Aorta (tissue), 5 donors: ENCODE data around the gene CCDC14. TPM values are rescaled to one million over a fixed set of nuclear protein-coding genes. Genes with fewer than 3 reads are reported as not detected.
"Not testable (repeated sequence)": the region's sequence is repeated elsewhere in the genome, so short reads cannot be mapped to it uniquely, and the experiment has no call there.

Experiments
- ATAC-seq: fragments of 200-7000 bp; cut with Tn5 transposase; one replicate; pipeline ENCODE4 v1.9.1; 2022; ENCODE audit warnings: moderate library complexity; ENCODE audit not compliant: low FRiP score
- DNase-seq, 2 donors: peaks; one replicate each; pipeline ENCODE4 v3.0.0-alpha.2; 2020
- H3K27ac ChIP-seq, 2 donors: one replicate each; pipeline ENCODE4 v1.5.1; 2013; ENCODE audit warnings: low read length in 2 of 2, mild to moderate bottlenecking in 2 of 2, moderate library complexity in 2 of 2, control low read depth in 1 of 2, inconsistent platforms in 1 of 2, low read depth in 1 of 2
- H3K27me3 ChIP-seq, 2 donors: one replicate each; pipeline ENCODE4 v1.6.1; 2013; ENCODE audit warnings: control low read depth in 1 of 2, low read length in 1 of 2, mild to moderate bottlenecking in 1 of 2, moderate library complexity in 1 of 2; ENCODE audit not compliant: insufficient read depth in 2 of 2, control insufficient read depth in 1 of 2
- H3K36me3 ChIP-seq, 2 donors: one replicate each; pipeline ENCODE4 v1.6.1; 2013; ENCODE audit warnings: control low read depth in 1 of 2, low read length in 1 of 2, mild to moderate bottlenecking in 1 of 2; ENCODE audit not compliant: insufficient read depth in 2 of 2, control insufficient read depth in 1 of 2
- H3K4me1 ChIP-seq, 2 donors: one replicate each; pipeline ENCODE4 v1.6.1; 2013; ENCODE audit warnings: low read length in 2 of 2, control low read depth in 1 of 2, mild to moderate bottlenecking in 1 of 2, moderate library complexity in 1 of 2; ENCODE audit not compliant: insufficient read depth in 2 of 2, control insufficient read depth in 1 of 2
- H3K4me3 ChIP-seq, 2 donors: one replicate each; pipeline ENCODE4 v1.5.1; 2013; ENCODE audit warnings: low read length in 2 of 2, control low read depth in 1 of 2, mild to moderate bottlenecking in 1 of 2
- H3K9me3 ChIP-seq: one replicate; pipeline ENCODE4 v1.6.1; 2013; ENCODE audit warnings: mild to moderate bottlenecking, low read length; ENCODE audit not compliant: control insufficient read depth
- WGBS, 2 donors: extraction: QIAGEN DNeasy Blood & Tissue Kit; methylation state at CpG; one replicate each; pipeline ENCODE4 v1.1.7; 2013; 5-methylcytosine and 5-hydroxymethylcytosine counted together
- intact Hi-C, 2 donors: fragments of 100-400 bp; cut with DNase I; formaldehyde crosslinking; loops; one replicate each; pipeline versions ENCODE4 v1.14.2 to v1.15.0; 2022
- polyA plus RNA-seq, 2 donors: library from polyadenylated mRNA; stranded (reverse); fragments of 200-250 nt; gene quantifications; one replicate each; pipeline ENCODE4 v1.2.3, GENCODE V29; 2013
- total RNA-seq, 2 donors: library from RNA; stranded (reverse); fragmentation: NEBNext Ultra II Directional; extraction: Animal tissue kit (Norgen Biotek cat#: 25700); gene quantifications; one replicate each; pipeline ENCODE4 v1.2.1, GENCODE V29; 2021
- donor health status: healthy with polysubstance abuse.
- donor health status: Bipolar disorder and iron deficiency.
- donor health status: DM: no; HTN: no; CAD: no.
- donor health status: DM: no; HTN: no; CAD: no.
- donor health status: DM: yes; HTN: yes; CAD: no.

Gene CCDC14
- total and polyA plus RNA-seq, 4 donors, result 9.1 to 55.5 (median 42.5) TPM

GRCh38 chr3:123907720-123908119, 53.3 kb downstream of the CCDC14 start:
- ATAC-seq, result no peak
- no peaks in the 10 kb centered on the region for H3K9me3 ChIP-seq
- intact Hi-C loops, result no loop called here
- no peak overlapping the region for H3K27ac ChIP-seq
- H3K4me3 ChIP-seq, result no peak overlapping the region
- WGBS, 2 donors, result 82 to 90% methylated on average over 2 of the region's 2 CpGs
- DNase-seq, result no peak
- H3K27me3 ChIP-seq, result no peaks in the 10 kb centered on the region
- H3K36me3 ChIP-seq, result no peaks in the 10 kb centered on the region
- H3K4me1 ChIP-seq, result peaks cover 4 to 9% of the 10 kb centered on the region in 2 donors

- Histone ChIP-seq H3K36me3 (no peaks in the 10 kb centered on the region), H3K4me3 (no peak overlapping the region), H3K4me1 (no peaks in the 10 kb centered on the region), H3K27me3 (no peaks in the 10 kb centered on the region), H3K27ac (no peak overlapping the region), H3K9me3 (no peaks in the 10 kb centered on the region)
- ATAC-seq (no peak), DNase-seq (no peak)
- 93 to 95% methylated on average over 5 of the region's 5 CpGs for WGBS, 2 donors
- intact Hi-C loops, result no loop called here
Observed at GRCh38 chr3:123899300-123899865, 61.6 kb downstream of the CCDC14 start.

GRCh38 chr3:123893012-123893411, 68.0 kb downstream of the CCDC14 start:
- intact Hi-C loops, result no loop called here
- no peak overlapping the region for H3K27ac ChIP-seq
- no peak overlapping the region for H3K4me3 ChIP-seq
- no peaks in the 10 kb centered on the region for H3K4me1 ChIP-seq
- no peaks in the 10 kb centered on the region for H3K36me3 ChIP-seq
- DNase-seq (no peak), ATAC-seq (no peak)
- no peaks in the 10 kb centered on the region for H3K27me3 ChIP-seq
- WGBS, 2 donors, result 95 to 96% methylated on average over 1 of the region's 1 CpG
- H3K9me3 ChIP-seq, result no peaks in the 10 kb centered on the region

GRCh38 chr3:123892195-123892594, 68.8 kb downstream of the CCDC14 start:
- ATAC-seq (no peak), DNase-seq (no peak)
- no peak overlapping the region for H3K27ac ChIP-seq
- no peak overlapping the region for H3K4me3 ChIP-seq
- H3K9me3 ChIP-seq, result no peaks in the 10 kb centered on the region
- H3K36me3 ChIP-seq, result no peaks in the 10 kb centered on the region
- no peaks in the 10 kb centered on the region for H3K4me1 ChIP-seq
- intact Hi-C loops, result no loop called here
- 0 to 44% methylated on average over 1 of the region's 1 CpG for WGBS, 2 donors
- H3K27me3 ChIP-seq, result no peaks in the 10 kb centered on the region

GRCh38 chr3:123890991-123891390, 70.0 kb downstream of the CCDC14 start:
- DNase-seq, intact Hi-C loops, H3K4me3 ChIP-seq, ATAC-seq, H3K27me3 ChIP-seq, H3K4me1 ChIP-seq, H3K27ac ChIP-seq, H3K36me3 ChIP-seq, H3K9me3 ChIP-seq: not testable (repeated sequence)
- WGBS, 2 donors, result 74 to 81% methylated on average over 1 of the region's 1 CpG

- H3K36me3 ChIP-seq, intact Hi-C loops, H3K9me3 ChIP-seq, H3K27me3 ChIP-seq, ATAC-seq, DNase-seq, H3K27ac ChIP-seq, H3K4me1 ChIP-seq, H3K4me3 ChIP-seq: not testable (repeated sequence)
- 95 to 97% methylated on average over 3 of the region's 3 CpGs for WGBS, 2 donors
Observed at GRCh38 chr3:123890162-123890561, 70.9 kb downstream of the CCDC14 start.

GRCh38 chr3:123884993-123885392, 76.0 kb downstream of the CCDC14 start:
- Histone ChIP-seq H3K27me3 (no peaks in the 10 kb centered on the region), H3K36me3 (no peaks in the 10 kb centered on the region), H3K9me3 (no peaks in the 10 kb centered on the region), H3K4me3 (no peak overlapping the region), H3K27ac (no peak overlapping the region), H3K4me1 (peaks cover 0 to 1% of the 10 kb centered on the region in 2 donors)
- intact Hi-C loops, result loop anchor here (5.0 kb wide), 6 partner anchors 68 to 712 kb away; no protein-coding TSS in a partner anchor
- no peak for DNase-seq
- no peak for ATAC-seq

- H3K36me3 ChIP-seq, result no peaks in the 10 kb centered on the region
Observed at GRCh38 chr3:123884203-123884831, 76.7 kb downstream of the CCDC14 start, which contains the start of gene MYLK. TSS of gene MYLK (minus strand) at chr3:123884332. CDS start at chr3:123793841, 90,491 bp downstream.

GRCh38 chr3:123883701-123884202, 77.3 kb downstream of the CCDC14 start:
- peak overlapping the region; percentile 61 to 68 for H3K27ac ChIP-seq
- no peaks in the 10 kb centered on the region for H3K9me3 ChIP-seq
- H3K4me1 ChIP-seq, result peaks cover 0 to 1% of the 10 kb centered on the region in 2 donors
- peak overlapping the region; percentile 74 to 90 for H3K4me3 ChIP-seq
- ATAC-seq (peak; percentile 51), DNase-seq (peak; percentile 67 to 86)
- no peaks in the 10 kb centered on the region for H3K27me3 ChIP-seq
- 1 to 2% methylated on average over 29 of the region's 29 CpGs for WGBS, 2 donors
- H3K36me3 ChIP-seq, result no peaks in the 10 kb centered on the region
- intact Hi-C loops, result loop anchor here (5.0 kb wide), 5 partner anchors 66 to 161 kb away; no protein-coding TSS in a partner anchor

More at GRCh38 chr3:123884203-123884831, 76.7 kb downstream of the CCDC14 start, which contains the start of gene MYLK:
- ATAC-seq (peak; percentile 82), DNase-seq (peak; percentile 90 to 95)
- Histone ChIP-seq H3K27ac (peak within 1 kb of the TSS; percentile 61 to 68), H3K4me1 (peaks cover 0 to 1% of the 10 kb centered on the region in 2 donors), H3K27me3 (no peaks in the 10 kb centered on the region), H3K4me3 (peak within 1 kb of the TSS; percentile 74 to 90), H3K9me3 (no peaks in the 10 kb centered on the region)
- intact Hi-C loops, result loop anchor here (5.0 kb wide), 5 partner anchors 67 to 162 kb away; no protein-coding TSS in a partner anchor
- WGBS, 2 donors, result 1 to 3% methylated on average over 41 to 70 of the region's 70 CpGs
